Immature natural killer cell (primary cell): Measurements from ENCODE around the gene CITED1. TPM values are rescaled to one million over a fixed set of nuclear protein-coding genes. Genes with fewer than 3 reads are reported as not detected.

Source experiments
- polyA plus RNA-seq, 3 donors: library from polyadenylated mRNA; unstranded; fragments of 300-500 nt; fragmentation: Illumina TruSeq; gene quantifications; one replicate each; pipeline ENCODE4 v1.2.3, GENCODE V29; 2021

Gene CITED1
- polyA plus RNA-seq, 3 donors from 2014 or later, result 1.8 TPM; not detected in 2

Other genes starting within 250 kb of the CITED1 start
- gene RTL5, start 174.0 kb downstream of the CITED1 start, polyA plus RNA-seq, result under 1 TPM; 0.10 to 0.19 (median 0.16) TPM
- 10 to 100 TPM; 33.2 to 46.4 (median 33.3) TPM for gene PIN4, start 124.2 kb downstream of the CITED1 start, polyA plus RNA-seq
- under 1 TPM; 0.21 to 0.68 (median 0.38) TPM for gene ERCC6L, start 66.9 kb downstream of the CITED1 start, polyA plus RNA-seq
- gene RPS4X, start 28.7 kb downstream of the CITED1 start, polyA plus RNA-seq, result 100 to 1,000 TPM; 414 to 635 (median 421) TPM